Neural cell (in vitro differentiated cells): ENCODE measurements around the gene MAT2B.

ENCODE experiments used
- CTCF ChIP-seq: fragments of 450-650 bp; IDR thresholded peaks from 2 replicates; pipeline ENCODE4 v1.5.1; 2014; ENCODE audit warnings: antibody characterized with exemption, mild to moderate bottlenecking, moderate library complexity; ENCODE audit not compliant: poor library complexity, severe bottlenecking
- EP300 ChIP-seq: fragments of 450-650 bp; conservative IDR thresholded peaks from 2 replicates; pipeline ENCODE4 v1.6.1; 2014; ENCODE audit warnings: antibody characterized with exemption, mild to moderate bottlenecking, moderate library complexity; ENCODE audit not compliant: poor library complexity, severe bottlenecking
- EZH2 ChIP-seq: fragments of 200-600, 300-800 bp; shearing (Covaris generic), sonication (generic); IDR thresholded peaks from 2 replicates; pipeline ENCODE4 v1.6.1; 2014; ENCODE audit warnings: antibody characterized with exemption, low read length, borderline replicate concordance, mild to moderate bottlenecking; ENCODE audit not compliant: insufficient read depth, poor library complexity, severe bottlenecking
- MXI1 ChIP-seq: fragments of 450-650 bp; conservative IDR thresholded peaks from 2 replicates; pipeline ENCODE4 v1.6.1; 2014; ENCODE audit warnings: antibody characterized with exemption, mild to moderate bottlenecking; ENCODE audit not compliant: poor library complexity, severe bottlenecking
- POLR2AphosphoS5 ChIP-seq: IDR thresholded peaks from 2 replicates; pipeline ENCODE4 v1.6.1; 2012
- RAD21 ChIP-seq: fragments of 450-650 bp; conservative IDR thresholded peaks from 2 replicates; pipeline ENCODE4 v1.6.1; 2014; ENCODE audit warnings: antibody characterized with exemption, mild to moderate bottlenecking, moderate library complexity
- REST ChIP-seq: IDR thresholded peaks from 2 replicates; pipeline ENCODE4 v1.6.1; 2012; ENCODE audit warnings: borderline replicate concordance
- SMC3 ChIP-seq: fragments of 450-650 bp; conservative IDR thresholded peaks from 2 replicates; pipeline ENCODE4 v1.6.1; 2014; ENCODE audit warnings: antibody characterized with exemption, mild to moderate bottlenecking, moderate library complexity; ENCODE audit not compliant: poor library complexity
- TAF1 ChIP-seq: IDR thresholded peaks from 2 replicates; pipeline ENCODE4 v1.6.1; 2012; ENCODE audit warnings: low read depth

- TF ChIP-seq SMC3 (no peak), CTCF (no peak), POLR2AphosphoS5 (no peak), EZH2 (no peak), EP300 (no peak), RAD21 (no peak), REST (no peak), MXI1 (no peak), TAF1 (no peak)
These were observed 657 bp downstream of the MAT2B start for GRCh38 chr5:163506095-163506457.
